Stimulated activated CD4-positive, alpha-beta T cell treated with anti-CD3 and anti-CD28 coated beads, TNF-alpha, amount 100 ng/mL, for 4 hours (primary cell): ENCODE measurements around the gene IFNL2.
A peak's percentile ranks its signal among the peaks of the same experiment; 100 is the strongest.
"Not testable (repeated sequence)": the region's sequence is repeated elsewhere in the genome, so short reads cannot be mapped to it uniquely, and the experiment has no call there.

Source experiments
- DNase-seq, 3 experiments: peaks; one replicate each; pipeline ENCODE4 v3.0.0-alpha.2; 2020; ENCODE audit warnings: low read depth in 3 of 3

Gene IFNL2

GRCh38 chr19:39268085-39268484 lies at the start of gene IFNL2:
Gene IFNL2, plus strand, starts transcription at chr19:39268396. Its CDS starts 173 bp downstream, at chr19:39268569.
- not testable (repeated sequence) for DNase-seq

GRCh38 chr19:39219108-39219507 lies 49.1 kb upstream of the IFNL2 start:
- not testable (repeated sequence) for DNase-seq

- DNase-seq: no peak
These were observed 44.4 kb upstream of the IFNL2 start for GRCh38 chr19:39223703-39224279.

- no peak for DNase-seq
These were observed 43.3 kb upstream of the IFNL2 start for GRCh38 chr19:39224910-39225309.

GRCh38 chr19:39230096-39230764 lies 38.0 kb upstream of the IFNL2 start:
- DNase-seq: no peak

GRCh38 chr19:39232708-39233107 lies 35.5 kb upstream of the IFNL2 start:
- no peak for DNase-seq

GRCh38 chr19:39236527-39236926 lies 31.7 kb upstream of the IFNL2 start:
- DNase-seq: no peak

GRCh38 chr19:39237200-39238184 lies 30.7 kb upstream of the IFNL2 start:
- DNase-seq: peak in 2 of 3 experiments; percentile 24 to 26

GRCh38 chr19:39238209-39238608 lies 30.0 kb upstream of the IFNL2 start:
- DNase-seq: no peak

GRCh38 chr19:39238944-39239343 lies 29.3 kb upstream of the IFNL2 start:
- no peak for DNase-seq

GRCh38 chr19:39240421-39240820 lies 27.8 kb upstream of the IFNL2 start:
- DNase-seq: no peak

GRCh38 chr19:39243741-39244140 lies 24.5 kb upstream of the IFNL2 start:
- not testable (repeated sequence) for DNase-seq

- not testable (repeated sequence) for DNase-seq
These were observed 23.6 kb upstream of the IFNL2 start, which contains the start of gene IFNL3 for GRCh38 chr19:39244410-39245100. Gene IFNL3, minus strand, starts transcription at chr19:39245006. Its CDS starts 39 bp downstream, at chr19:39244967.

- DNase-seq: not testable (repeated sequence)
These were observed 23.0 kb upstream of the IFNL2 start for GRCh38 chr19:39245166-39245565.

- peak in 1 of 3 experiments; percentile 28 for DNase-seq
These were observed 21.1 kb upstream of the IFNL2 start for GRCh38 chr19:39246951-39247669.

- DNase-seq: no peak
These were observed 20.2 kb upstream of the IFNL2 start for GRCh38 chr19:39247701-39248664.

- DNase-seq: no peak
These were observed 19.4 kb upstream of the IFNL2 start, which contains the start of gene IFNL4 for GRCh38 chr19:39248806-39249205. Gene IFNL4, minus strand, starts transcription at chr19:39248856.

GRCh38 chr19:39251081-39251480 lies 17.1 kb upstream of the IFNL2 start:
- DNase-seq: no peak

GRCh38 chr19:39251846-39252245 lies 16.4 kb upstream of the IFNL2 start:
- no peak for DNase-seq

GRCh38 chr19:39252458-39252857 lies 15.7 kb upstream of the IFNL2 start:
- no peak for DNase-seq
